ENCODE data around the gene SCYGR1.
"Not testable (repeated sequence)": the region's sequence is repeated elsewhere in the genome, so short reads cannot be mapped to it uniquely, and the experiment has no call there.

- not testable (repeated sequence) for TF ChIP-seq POLR2A (IDR thresholded peaks at IDR 0.05)
- TF ChIP-seq, protein P1, sequence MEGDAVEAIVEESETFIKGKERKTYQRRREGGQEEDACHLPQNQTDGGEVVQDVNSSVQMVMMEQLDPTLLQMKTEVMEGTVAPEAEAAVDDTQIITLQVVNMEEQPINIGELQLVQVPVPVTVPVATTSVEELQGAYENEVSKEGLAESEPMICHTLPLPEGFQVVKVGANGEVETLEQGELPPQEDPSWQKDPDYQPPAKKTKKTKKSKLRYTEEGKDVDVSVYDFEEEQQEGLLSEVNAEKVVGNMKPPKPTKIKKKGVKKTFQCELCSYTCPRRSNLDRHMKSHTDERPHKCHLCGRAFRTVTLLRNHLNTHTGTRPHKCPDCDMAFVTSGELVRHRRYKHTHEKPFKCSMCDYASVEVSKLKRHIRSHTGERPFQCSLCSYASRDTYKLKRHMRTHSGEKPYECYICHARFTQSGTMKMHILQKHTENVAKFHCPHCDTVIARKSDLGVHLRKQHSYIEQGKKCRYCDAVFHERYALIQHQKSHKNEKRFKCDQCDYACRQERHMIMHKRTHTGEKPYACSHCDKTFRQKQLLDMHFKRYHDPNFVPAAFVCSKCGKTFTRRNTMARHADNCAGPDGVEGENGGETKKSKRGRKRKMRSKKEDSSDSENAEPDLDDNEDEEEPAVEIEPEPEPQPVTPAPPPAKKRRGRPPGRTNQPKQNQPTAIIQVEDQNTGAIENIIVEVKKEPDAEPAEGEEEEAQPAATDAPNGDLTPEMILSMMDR (IDR thresholded peaks at IDR 0.05), result not testable (repeated sequence)
Observed at GRCh38 chr2:227382241-227382835, 5.4 kb downstream of the SCYGR1 start.

Data from testis (tissue), 2 donors.